Hepatocyte (in vitro differentiated cells): Measurements from ENCODE around the gene ZNF653.

Experiments
- EZH2 ChIP-seq: fragments of 200-600 bp; sonication (generic); IDR thresholded peaks from 2 replicates; pipeline ENCODE4 v1.6.1; 2016; ENCODE audit warnings: antibody characterized with exemption, mild to moderate bottlenecking, borderline replicate concordance
- EZH2phosphoT487 ChIP-seq: fragments of 200-600 bp; sonication (generic); IDR thresholded peaks from one replicate; pipeline ENCODE4 v1.6.1; 2018; ENCODE audit warnings: antibody characterized with exemption, mild to moderate bottlenecking, low read depth, moderate library complexity; ENCODE audit not compliant: unreplicated experiment, severe bottlenecking
- TF ChIP-seq, protein P1 (sequence below): fragments of 200-600 bp; sonication (generic); IDR thresholded peaks from 2 replicates; pipeline ENCODE4 v1.5.1; 2016; ENCODE audit warnings: antibody characterized with exemption, mild to moderate bottlenecking; ENCODE audit not compliant: poor library complexity

DNA sequence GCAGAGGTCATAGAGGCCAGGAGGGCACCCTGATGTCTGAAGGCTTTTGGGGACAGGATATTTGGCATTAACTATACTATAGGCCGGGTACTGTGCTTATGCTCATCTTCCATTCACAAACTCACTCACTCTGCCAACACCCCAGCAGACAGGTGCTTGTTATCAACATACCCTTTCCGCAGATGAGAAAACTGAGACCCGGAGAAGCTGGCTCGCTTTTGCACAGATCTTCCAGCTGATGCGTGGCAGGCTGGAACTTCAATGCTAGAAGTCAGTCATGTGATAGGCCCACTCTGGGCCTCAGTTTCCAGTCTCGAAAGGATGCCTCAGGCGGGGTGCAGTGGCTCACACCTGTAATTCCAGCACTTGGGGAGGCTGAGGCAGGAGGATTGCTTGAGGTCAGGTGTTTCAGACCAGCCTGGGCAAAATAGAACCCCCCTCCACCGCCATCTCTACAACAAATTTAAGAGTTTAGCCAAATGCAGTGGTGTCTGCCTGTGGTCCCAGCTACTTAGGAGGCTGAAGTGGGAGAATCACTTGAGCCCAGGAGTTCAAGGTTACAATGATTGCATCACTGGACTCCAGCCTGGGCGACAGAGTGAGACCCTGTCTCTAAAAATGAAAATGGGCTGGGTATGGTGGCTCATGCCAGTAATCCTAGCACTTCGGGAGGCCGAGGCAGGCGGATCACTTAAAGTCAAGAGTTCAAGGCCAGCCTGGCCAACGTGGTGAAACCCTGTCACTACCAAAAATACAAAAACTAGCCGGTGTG, 42.5 kb upstream of the ZNF653 start:
- TF ChIP-seq, protein P1, sequence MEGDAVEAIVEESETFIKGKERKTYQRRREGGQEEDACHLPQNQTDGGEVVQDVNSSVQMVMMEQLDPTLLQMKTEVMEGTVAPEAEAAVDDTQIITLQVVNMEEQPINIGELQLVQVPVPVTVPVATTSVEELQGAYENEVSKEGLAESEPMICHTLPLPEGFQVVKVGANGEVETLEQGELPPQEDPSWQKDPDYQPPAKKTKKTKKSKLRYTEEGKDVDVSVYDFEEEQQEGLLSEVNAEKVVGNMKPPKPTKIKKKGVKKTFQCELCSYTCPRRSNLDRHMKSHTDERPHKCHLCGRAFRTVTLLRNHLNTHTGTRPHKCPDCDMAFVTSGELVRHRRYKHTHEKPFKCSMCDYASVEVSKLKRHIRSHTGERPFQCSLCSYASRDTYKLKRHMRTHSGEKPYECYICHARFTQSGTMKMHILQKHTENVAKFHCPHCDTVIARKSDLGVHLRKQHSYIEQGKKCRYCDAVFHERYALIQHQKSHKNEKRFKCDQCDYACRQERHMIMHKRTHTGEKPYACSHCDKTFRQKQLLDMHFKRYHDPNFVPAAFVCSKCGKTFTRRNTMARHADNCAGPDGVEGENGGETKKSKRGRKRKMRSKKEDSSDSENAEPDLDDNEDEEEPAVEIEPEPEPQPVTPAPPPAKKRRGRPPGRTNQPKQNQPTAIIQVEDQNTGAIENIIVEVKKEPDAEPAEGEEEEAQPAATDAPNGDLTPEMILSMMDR: no peak
- TF ChIP-seq EZH2 (no peak), EZH2phosphoT487 (no peak)
